Measurements from ENCODE around the gene AVEN.
"Not testable (repeated sequence)": the region's sequence is repeated elsewhere in the genome, so short reads cannot be mapped to it uniquely, and the experiment has no call there.

Gene AVEN

DNA sequence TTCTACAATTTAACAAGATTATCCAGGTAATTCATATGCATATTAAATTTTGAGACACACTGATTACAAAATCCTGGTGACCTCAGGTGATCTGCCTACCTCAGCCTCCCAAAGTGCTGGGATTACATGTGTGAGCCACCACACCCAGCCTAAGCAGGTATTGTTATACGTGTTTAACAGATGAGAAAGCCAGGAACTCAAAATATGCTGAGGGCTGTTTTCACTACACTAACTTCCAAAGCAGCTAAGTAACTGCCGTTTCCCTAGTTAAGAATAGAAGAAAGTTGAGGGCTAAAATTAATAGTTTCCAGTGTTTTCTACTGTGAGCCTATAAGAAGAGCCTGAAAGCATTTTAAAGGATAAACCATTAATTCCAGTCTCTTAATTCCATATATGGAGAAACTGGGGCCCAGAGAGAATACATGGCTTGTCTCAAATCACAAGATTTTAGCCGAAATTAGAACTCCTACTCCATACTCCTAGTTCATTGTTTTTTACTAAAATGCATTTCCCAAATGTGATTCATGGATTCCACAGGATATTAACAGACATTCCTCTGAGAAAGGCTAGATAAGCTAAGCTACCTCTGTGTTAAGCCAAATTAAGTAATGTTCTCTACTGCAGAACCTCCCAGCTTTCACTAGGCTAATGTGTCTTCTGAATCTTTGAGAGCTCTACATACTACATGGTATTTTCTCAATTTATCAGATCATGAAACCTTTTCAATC is 17.0 kb upstream of the AVEN start:
- Histone ChIP-seq H3K27me3 (replicated peaks; ENCODE audit: insufficient read depth, low read length) (no peaks in the 10 kb centered on the region), H3K27ac (ENCODE audit: low read length) (no peak overlapping the region), H3K4me3 (ENCODE audit: low read length) (no peak overlapping the region), H3K36me3 (replicated peaks; ENCODE audit: insufficient read depth, low read length) (no peaks in the 10 kb centered on the region), H3K9ac (ENCODE audit: low read length) (no peak overlapping the region), H3K4me2 (ENCODE audit: low read depth, low read length) (no peak overlapping the region), H3K4me1 (ENCODE audit: low read length) (no peaks in the 10 kb centered on the region), H3K79me2 (ENCODE audit: low read length) (no peaks in the 10 kb centered on the region), H3K9me2 (replicated peaks; ENCODE audit: insufficient read depth, low read length) (no peaks in the 10 kb centered on the region), H2AFZ (ENCODE audit: low read length) (no peak overlapping the region), H3F3A (ENCODE audit: insufficient read depth, low read length) (no peaks in the 10 kb centered on the region), H3K9me3 (replicated peaks; ENCODE audit: insufficient read depth, low read length) (no peaks in the 10 kb centered on the region), H4K20me1 (ENCODE audit: insufficient read depth, low read length) (no peaks in the 10 kb centered on the region)
- no peak for DNase-seq
- TF ChIP-seq, protein P1, sequence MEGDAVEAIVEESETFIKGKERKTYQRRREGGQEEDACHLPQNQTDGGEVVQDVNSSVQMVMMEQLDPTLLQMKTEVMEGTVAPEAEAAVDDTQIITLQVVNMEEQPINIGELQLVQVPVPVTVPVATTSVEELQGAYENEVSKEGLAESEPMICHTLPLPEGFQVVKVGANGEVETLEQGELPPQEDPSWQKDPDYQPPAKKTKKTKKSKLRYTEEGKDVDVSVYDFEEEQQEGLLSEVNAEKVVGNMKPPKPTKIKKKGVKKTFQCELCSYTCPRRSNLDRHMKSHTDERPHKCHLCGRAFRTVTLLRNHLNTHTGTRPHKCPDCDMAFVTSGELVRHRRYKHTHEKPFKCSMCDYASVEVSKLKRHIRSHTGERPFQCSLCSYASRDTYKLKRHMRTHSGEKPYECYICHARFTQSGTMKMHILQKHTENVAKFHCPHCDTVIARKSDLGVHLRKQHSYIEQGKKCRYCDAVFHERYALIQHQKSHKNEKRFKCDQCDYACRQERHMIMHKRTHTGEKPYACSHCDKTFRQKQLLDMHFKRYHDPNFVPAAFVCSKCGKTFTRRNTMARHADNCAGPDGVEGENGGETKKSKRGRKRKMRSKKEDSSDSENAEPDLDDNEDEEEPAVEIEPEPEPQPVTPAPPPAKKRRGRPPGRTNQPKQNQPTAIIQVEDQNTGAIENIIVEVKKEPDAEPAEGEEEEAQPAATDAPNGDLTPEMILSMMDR (IDR thresholded peaks at IDR 0.05; ENCODE audit: low read length) = no peak
- TF ChIP-seq EZH2phosphoT487 (IDR thresholded peaks at IDR 0.05; ENCODE audit: low read length) (no peak), EZH2 (optimal IDR thresholded peaks at IDR 0.05; ENCODE audit: low read depth, low read length) (no peak)

DNA sequence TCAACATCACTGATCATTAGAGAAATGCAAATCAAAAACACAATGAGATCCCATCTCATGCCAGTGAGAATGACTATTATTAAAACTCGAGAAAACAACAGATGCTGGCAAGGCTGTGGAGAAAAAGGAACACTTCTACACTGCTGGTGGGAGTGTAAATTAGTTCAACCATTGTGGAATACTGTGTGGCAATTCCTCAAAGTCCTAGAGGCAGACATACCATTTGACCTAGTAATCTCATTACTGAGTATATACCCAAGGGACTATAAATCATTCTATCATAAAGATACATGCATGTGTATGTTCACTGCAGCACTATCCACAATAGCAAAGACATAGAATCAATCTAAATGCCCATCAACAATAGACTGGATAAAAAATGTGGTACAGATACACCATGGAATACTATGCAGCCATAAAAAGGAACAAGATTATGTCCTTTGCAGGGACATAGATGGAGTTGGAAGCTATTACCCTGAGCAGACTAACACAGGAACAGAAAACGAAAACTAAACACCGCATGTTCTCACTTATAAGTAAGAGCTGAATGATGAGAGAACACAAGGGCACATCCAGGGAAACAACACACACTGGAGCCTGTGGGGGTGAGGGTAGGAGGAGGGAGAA is 15.2 kb upstream of the AVEN start:
- Histone ChIP-seq H3K9ac (ENCODE audit: low read length) (no peak overlapping the region), H3K36me3 (replicated peaks; ENCODE audit: insufficient read depth, low read length) (no peaks in the 10 kb centered on the region), H3K9me3 (replicated peaks; ENCODE audit: insufficient read depth, low read length) (no peaks in the 10 kb centered on the region), H3K27ac (ENCODE audit: low read length) (no peak overlapping the region), H3K9me2 (replicated peaks; ENCODE audit: insufficient read depth, low read length) (no peaks in the 10 kb centered on the region), H3K4me2 (ENCODE audit: low read depth, low read length) (no peak overlapping the region), H3K4me1 (ENCODE audit: low read length) (no peaks in the 10 kb centered on the region), H3F3A (ENCODE audit: insufficient read depth, low read length) (no peaks in the 10 kb centered on the region), H3K27me3 (replicated peaks; ENCODE audit: insufficient read depth, low read length) (no peaks in the 10 kb centered on the region), H3K79me2 (ENCODE audit: low read length) (no peaks in the 10 kb centered on the region), H2AFZ (ENCODE audit: low read length) (no peak overlapping the region), H3K4me3 (ENCODE audit: low read length) (no peak overlapping the region), H4K20me1 (ENCODE audit: insufficient read depth, low read length) (no peaks in the 10 kb centered on the region)
- no peak for DNase-seq
- TF ChIP-seq, protein P1 (IDR thresholded peaks at IDR 0.05; ENCODE audit: low read length) = no peak
- TF ChIP-seq EZH2phosphoT487 (IDR thresholded peaks at IDR 0.05; ENCODE audit: low read length) (no peak), EZH2 (optimal IDR thresholded peaks at IDR 0.05; ENCODE audit: low read depth, low read length) (no peak)

DNA sequence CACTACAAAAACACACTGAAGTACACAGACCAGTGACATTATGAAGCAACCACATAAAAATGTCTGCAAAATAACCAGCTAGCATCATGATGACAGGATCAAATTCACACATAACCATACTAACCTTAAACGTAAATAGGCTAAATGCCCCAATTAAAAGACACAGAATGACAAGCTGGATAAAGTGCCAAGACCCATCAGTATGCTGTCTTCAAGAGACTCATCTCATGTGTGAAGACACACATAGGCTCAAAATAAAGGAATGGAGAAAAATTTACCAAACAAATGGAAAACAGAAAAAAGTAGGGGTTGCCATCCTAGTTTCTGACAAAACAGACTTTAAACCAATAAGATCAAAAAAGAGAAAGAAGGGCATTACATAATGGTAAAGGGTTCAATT is 11.4 kb upstream of the AVEN start:
- H2AFZ ChIP-seq (ENCODE audit: low read length); H3K4me3 ChIP-seq (ENCODE audit: low read length); H3K36me3 ChIP-seq (replicated peaks; ENCODE audit: insufficient read depth, low read length); H3K27me3 ChIP-seq (replicated peaks; ENCODE audit: insufficient read depth, low read length); DNase-seq; H3K4me1 ChIP-seq (ENCODE audit: low read length); H3F3A ChIP-seq (ENCODE audit: insufficient read depth, low read length); H3K9me3 ChIP-seq (replicated peaks; ENCODE audit: insufficient read depth, low read length); H3K9me2 ChIP-seq (replicated peaks; ENCODE audit: insufficient read depth, low read length); H3K27ac ChIP-seq (ENCODE audit: low read length); H3K9ac ChIP-seq (ENCODE audit: low read length); H3K79me2 ChIP-seq (ENCODE audit: low read length); H3K4me2 ChIP-seq (ENCODE audit: low read depth, low read length); H4K20me1 ChIP-seq (ENCODE audit: insufficient read depth, low read length): not testable (repeated sequence)

DNA sequence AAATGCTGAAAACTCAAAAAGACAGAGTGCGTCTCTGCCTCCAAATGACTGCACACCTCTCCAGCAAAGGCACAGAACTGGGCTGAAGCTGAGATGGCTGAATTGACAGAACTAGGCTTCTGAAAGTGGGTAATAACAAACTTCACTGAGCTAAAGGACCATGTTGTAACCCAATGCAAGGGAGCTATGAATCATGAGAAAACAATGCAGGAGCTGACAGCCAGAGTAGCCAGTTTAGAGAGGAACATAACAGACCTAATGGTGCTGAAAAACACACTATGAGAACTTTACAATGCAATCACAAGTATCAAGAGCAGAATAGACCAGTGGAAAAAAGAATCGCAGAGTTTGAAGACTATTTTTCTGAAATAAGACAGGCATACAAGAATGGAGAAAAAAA is 10.1 kb upstream of the AVEN start:
- TF ChIP-seq EZH2phosphoT487 (IDR thresholded peaks at IDR 0.05; ENCODE audit: low read length) (no peak), EZH2 (optimal IDR thresholded peaks at IDR 0.05; ENCODE audit: low read depth, low read length) (no peak)
- TF ChIP-seq, protein P1 (IDR thresholded peaks at IDR 0.05; ENCODE audit: low read length) = no peak
- Histone ChIP-seq H3K9me3 (replicated peaks; ENCODE audit: insufficient read depth, low read length) (no peaks in the 10 kb centered on the region), H3K36me3 (replicated peaks; ENCODE audit: insufficient read depth, low read length) (no peaks in the 10 kb centered on the region), H3K4me3 (ENCODE audit: low read length) (no peak overlapping the region), H3K4me1 (ENCODE audit: low read length) (no peaks in the 10 kb centered on the region), H2AFZ (ENCODE audit: low read length) (no peak overlapping the region), H4K20me1 (ENCODE audit: insufficient read depth, low read length) (no peaks in the 10 kb centered on the region), H3K9ac (ENCODE audit: low read length) (no peak overlapping the region), H3K27ac (ENCODE audit: low read length) (no peak overlapping the region), H3F3A (ENCODE audit: insufficient read depth, low read length) (no peaks in the 10 kb centered on the region), H3K4me2 (ENCODE audit: low read depth, low read length) (no peak overlapping the region), H3K27me3 (replicated peaks; ENCODE audit: insufficient read depth, low read length) (no peaks in the 10 kb centered on the region), H3K9me2 (replicated peaks; ENCODE audit: insufficient read depth, low read length) (no peaks in the 10 kb centered on the region), H3K79me2 (ENCODE audit: low read length) (no peaks in the 10 kb centered on the region)
- DNase-seq = no peak
